Sigmoid colon (tissue), 7 donors: ENCODE measurements around the gene TBC1D1. TPM values are rescaled to one million over a fixed set of nuclear protein-coding genes. Genes with fewer than 3 reads are reported as not detected.

Source experiments
- DNase-seq: peaks from one replicate; pipeline ENCODE4 v3.0.0-alpha.2; 2019
- H3K27ac ChIP-seq, 4 donors: fragments of 200-600 bp; sonication (generic); one replicate each; pipeline ENCODE4 v1.5.1; 2016 to 2019; ENCODE audit warnings: mild to moderate bottlenecking in 1 of 4
- H3K27me3 ChIP-seq, 3 donors: fragments of 200-600 bp; sonication (generic); one replicate each; pipeline ENCODE4 v1.5.1; 2019; ENCODE audit warnings: mild to moderate bottlenecking in 1 of 3
- H3K36me3 ChIP-seq, 4 donors: fragments of 200-600 bp; sonication (generic); one replicate each; pipeline ENCODE4 v1.5.1; 2016 to 2019
- H3K4me1 ChIP-seq, 4 donors: fragments of 200-600 bp; sonication (generic); one replicate each; pipeline ENCODE4 v1.5.1; 2017 to 2019
- H3K4me3 ChIP-seq, 4 donors: fragments of 200-600 bp; sonication (generic); one replicate each; pipeline ENCODE4 v1.5.1; 2017 to 2019; ENCODE audit warnings: mild to moderate bottlenecking in 2 of 4, moderate library complexity in 1 of 4
- H3K9me3 ChIP-seq, 4 donors: fragments of 200-600 bp in 3 of 4; sonication (generic) in 3 of 4; one replicate each; pipeline versions ENCODE4 v1.5.1 to v1.6.1; 2013 to 2019
- CTCF ChIP-seq, 4 experiments: fragments of 450-650 bp in 3 of 4; fragments of 200-600 bp in 1 of 4; IDR thresholded peaks; one replicate each; pipeline ENCODE4 v1.5.1; 2016 to 2019; ENCODE audit warnings: antibody characterized with exemption in 4 of 4, mild to moderate bottlenecking in 3 of 4, moderate library complexity in 2 of 4
- EP300 ChIP-seq, 4 donors: sonication (generic); formaldehyde crosslinking; IDR thresholded peaks; one replicate each; pipeline ENCODE4 v1.6.1; 2017; ENCODE audit warnings: antibody characterized with exemption in 4 of 4
- POLR2A ChIP-seq, 2 donors: fragments of 450-650 bp; IDR thresholded peaks; one replicate each; pipeline ENCODE4 v1.6.1; 2016; ENCODE audit warnings: antibody characterized with exemption in 2 of 2, mild to moderate bottlenecking in 2 of 2, moderate library complexity in 2 of 2
- POLR2AphosphoS5 ChIP-seq, 4 donors: sonication (generic); formaldehyde crosslinking; IDR thresholded peaks; one replicate each; pipeline ENCODE4 v1.6.1; 2017; ENCODE audit warnings: antibody characterized with exemption in 4 of 4
- WGBS, 2 donors: extraction: QIAGEN DNeasy Blood & Tissue Kit; methylation state at CpG; one replicate each; pipeline ENCODE4 v1.1.7; 2013; 5-methylcytosine and 5-hydroxymethylcytosine counted together
- intact Hi-C: fragments of 100-400 bp; cut with DNase I; formaldehyde crosslinking; loops from one replicate; pipeline ENCODE4 v1.15.1; 2023
- polyA plus RNA-seq, 3 donors: library from polyadenylated mRNA; stranded (reverse); fragments of 200-250 nt; gene quantifications; one replicate each; pipeline ENCODE4 v1.2.3, GENCODE V29; 2013
- total RNA-seq, 4 donors: library from RNA; depleted of rRNA; stranded (reverse); fragments of >200 nt; gene quantifications; one replicate each; pipeline ENCODE4 v1.1.0, GENCODE V29; 2016
- donor health status: healthy with polysubstance abuse.
- donor health status: Bipolar disorder and iron deficiency.
- donor health status: healthy.

TBC1D1 gene
- total and polyA plus RNA-seq, 7 donors = 31.2 to 450 (median 253) TPM

GRCh38 chr4:38086849-38087226 lies 196.0 kb downstream of the TBC1D1 start:
- TF ChIP-seq CTCF (IDR thresholded peaks at IDR 0.05) (no peak), POLR2A (IDR thresholded peaks at IDR 0.05) (no peak), EP300 (IDR thresholded peaks at IDR 0.05) (no peak), POLR2AphosphoS5 (IDR thresholded peaks at IDR 0.05) (no peak)
- peaks cover 4 to 100% (median 86%) of the 10 kb centered on the region in 4 donors for H3K4me1 ChIP-seq
- 46 to 73% methylated on average over 2 of the region's 2 CpGs for WGBS, 2 donors
- no peak overlapping the region for H3K4me3 ChIP-seq
- no peaks in the 10 kb centered on the region for H3K27me3 ChIP-seq
- H3K9me3 ChIP-seq = no peaks in the 10 kb centered on the region
- intact Hi-C loops = no loop called here
- peaks cover 0 to 27% (median under 1%) of the 10 kb centered on the region in 4 donors for H3K36me3 ChIP-seq
- peak overlapping the region in 2 of 4 donors; percentile 67 to 84 for H3K27ac ChIP-seq
- DNase-seq = no peak

GRCh38 chr4:38088321-38088720 lies 197.4 kb downstream of the TBC1D1 start:
- TF ChIP-seq EP300 (IDR thresholded peaks at IDR 0.05) (no peak), POLR2AphosphoS5 (IDR thresholded peaks at IDR 0.05) (no peak), POLR2A (IDR thresholded peaks at IDR 0.05) (no peak), CTCF (IDR thresholded peaks at IDR 0.05) (no peak)
- Histone ChIP-seq H3K9me3 (no peaks in the 10 kb centered on the region), H3K36me3 (peaks cover 0 to 38% (median 0%) of the 10 kb centered on the region in 4 donors), H3K4me3 (no peak overlapping the region), H3K4me1 (peaks cover 1 to 89% (median 73%) of the 10 kb centered on the region in 4 donors), H3K27me3 (no peaks in the 10 kb centered on the region), H3K27ac (peak overlapping the region in 3 of 4 donors; percentile 2 to 84 (median 67))
- intact Hi-C loops = no loop called here
- DNase-seq = no peak

DNA sequence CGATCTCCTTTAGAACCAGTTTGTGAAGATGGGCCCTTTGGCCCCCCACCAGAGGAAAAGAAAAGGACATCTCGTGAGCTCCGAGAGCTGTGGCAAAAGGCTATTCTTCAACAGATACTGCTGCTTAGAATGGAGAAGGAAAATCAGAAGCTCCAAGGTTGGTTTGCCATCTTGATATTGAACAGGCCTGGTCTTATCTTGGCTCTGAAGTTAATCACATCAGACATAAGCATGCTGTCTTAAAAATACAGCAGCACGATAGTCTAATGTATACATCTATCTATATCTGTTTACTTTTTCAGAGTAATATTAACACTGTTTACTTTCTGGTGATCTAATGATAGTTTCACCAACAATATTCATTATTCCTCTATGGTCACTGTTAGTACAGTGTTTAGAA lies 199.1 kb downstream of the TBC1D1 start:
- Histone ChIP-seq H3K27ac (peak overlapping the region in 2 of 4 donors; percentile 67 to 84), H3K9me3 (no peaks in the 10 kb centered on the region), H3K4me1 (peaks cover 0 to 85% (median 66%) of the 10 kb centered on the region in 4 donors), H3K36me3 (peaks cover 0 to 38% (median 0%) of the 10 kb centered on the region in 4 donors), H3K4me3 (no peak overlapping the region), H3K27me3 (no peaks in the 10 kb centered on the region)
- 78 to 87% methylated on average over 4 of the region's 4 CpGs for WGBS, 2 donors
- TF ChIP-seq CTCF (IDR thresholded peaks at IDR 0.05) (no peak), POLR2AphosphoS5 (IDR thresholded peaks at IDR 0.05) (peak in 1 of 4 donors; percentile 13), EP300 (IDR thresholded peaks at IDR 0.05) (no peak)
- intact Hi-C loops = no loop called here
- no peak for DNase-seq

- Histone ChIP-seq H3K36me3 (peaks cover 0 to 42% (median 2%) of the 10 kb centered on the region in 4 donors), H3K27ac (peak overlapping the region in 2 of 4 donors; percentile 67 to 84), H3K27me3 (no peaks in the 10 kb centered on the region), H3K4me1 (peaks cover 0 to 78% (median 59%) of the 10 kb centered on the region in 4 donors), H3K4me3 (no peak overlapping the region), H3K9me3 (no peaks in the 10 kb centered on the region)
- no peak for DNase-seq
- intact Hi-C loops = no loop called here
- WGBS, 2 donors = 88 to 92% methylated on average over 7 of the region's 7 CpGs
- TF ChIP-seq POLR2AphosphoS5 (IDR thresholded peaks at IDR 0.05) = no peak
- TF ChIP-seq CTCF (IDR thresholded peaks at IDR 0.05) = no peak
- TF ChIP-seq POLR2A (IDR thresholded peaks at IDR 0.05) = no peak
- TF ChIP-seq EP300 (IDR thresholded peaks at IDR 0.05) = no peak
These were observed 199.8 kb downstream of the TBC1D1 start for GRCh38 chr4:38090455-38091246.
